NCI-H774 (cell line): ENCODE data around the gene PDE6A.
"Not testable (repeated sequence)": the region's sequence is repeated elsewhere in the genome, so short reads cannot be mapped to it uniquely, and the experiment has no call there.

ENCODE experiments used
- DNase-seq: peaks from one replicate; lab custom pipeline; 2025; lab: John Stamatoyannopoulos, UW

PDE6A gene

GRCh38 chr5:149860801-149861322 is 83.7 kb downstream of the PDE6A start:
- DNase-seq = no peak

- DNase-seq = no peak
Measured at GRCh38 chr5:149859746-149860145, 84.8 kb downstream of the PDE6A start.

- not testable (repeated sequence) for DNase-seq
Measured at GRCh38 chr5:149858481-149858880, 86.1 kb downstream of the PDE6A start.

DNA sequence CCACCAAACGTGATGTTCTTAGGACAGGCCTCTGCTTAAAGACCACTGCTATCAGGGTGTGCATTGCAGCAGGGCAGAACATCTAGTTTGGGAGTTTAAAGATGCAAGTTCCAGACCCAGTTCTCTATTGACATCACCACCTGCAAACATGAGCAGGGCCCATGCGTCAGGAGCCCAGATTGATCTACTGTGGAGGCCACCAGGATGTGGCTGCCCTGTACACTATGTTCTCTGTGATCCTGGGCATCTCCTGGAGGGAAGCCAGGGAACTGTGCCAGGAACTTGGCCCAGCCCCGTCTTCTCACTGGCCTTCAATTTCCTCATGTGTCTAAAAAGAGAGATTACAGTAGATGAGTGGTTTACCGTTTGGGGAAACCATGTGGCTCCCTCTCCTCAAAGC is 87.1 kb downstream of the PDE6A start:
- DNase-seq = peak; percentile 23

- no peak for DNase-seq
Measured at GRCh38 chr5:149855366-149855765, 89.2 kb downstream of the PDE6A start.

DNA sequence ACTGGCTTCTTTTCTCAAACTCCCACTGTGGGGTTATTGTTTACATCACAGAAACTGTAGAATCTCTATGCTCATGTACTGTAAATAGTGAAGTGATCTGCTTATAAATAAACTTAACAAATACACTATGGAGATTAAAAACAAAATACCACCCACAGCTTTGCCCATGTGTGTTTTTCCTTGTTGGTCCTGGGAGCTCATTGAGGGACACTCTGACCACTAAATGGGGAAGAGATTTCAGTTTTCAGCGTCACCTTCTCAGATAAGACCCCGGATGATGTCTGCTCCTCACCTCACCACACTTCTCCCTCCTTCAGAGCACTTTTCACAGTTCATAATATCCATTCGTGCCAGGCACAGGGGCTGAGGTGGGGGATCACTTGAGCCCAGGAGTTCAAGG is 89.7 kb downstream of the PDE6A start:
- DNase-seq = no peak

DNA sequence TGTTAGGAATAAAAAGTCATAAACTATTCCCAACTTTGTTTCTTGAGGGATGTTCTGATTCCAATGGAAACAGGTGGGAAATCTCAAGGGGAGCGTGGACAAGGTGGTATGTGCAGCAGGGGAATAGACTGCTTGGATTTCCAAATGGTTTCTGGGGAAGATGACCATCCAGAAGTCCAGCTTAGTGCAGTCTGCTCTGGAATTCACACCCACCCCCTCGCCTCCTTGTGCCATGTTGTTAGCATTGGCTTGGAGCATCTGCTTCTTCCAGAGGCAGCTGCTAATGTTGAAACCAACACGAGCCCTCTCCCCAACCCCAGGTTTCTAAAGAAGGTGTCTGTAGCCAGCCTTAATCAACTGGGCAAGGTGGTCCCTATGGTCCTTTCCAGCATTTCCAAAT is 90.9 kb downstream of the PDE6A start:
- DNase-seq = no peak

- no peak for DNase-seq
Measured at GRCh38 chr5:149853331-149853648, 91.3 kb downstream of the PDE6A start.

DNA sequence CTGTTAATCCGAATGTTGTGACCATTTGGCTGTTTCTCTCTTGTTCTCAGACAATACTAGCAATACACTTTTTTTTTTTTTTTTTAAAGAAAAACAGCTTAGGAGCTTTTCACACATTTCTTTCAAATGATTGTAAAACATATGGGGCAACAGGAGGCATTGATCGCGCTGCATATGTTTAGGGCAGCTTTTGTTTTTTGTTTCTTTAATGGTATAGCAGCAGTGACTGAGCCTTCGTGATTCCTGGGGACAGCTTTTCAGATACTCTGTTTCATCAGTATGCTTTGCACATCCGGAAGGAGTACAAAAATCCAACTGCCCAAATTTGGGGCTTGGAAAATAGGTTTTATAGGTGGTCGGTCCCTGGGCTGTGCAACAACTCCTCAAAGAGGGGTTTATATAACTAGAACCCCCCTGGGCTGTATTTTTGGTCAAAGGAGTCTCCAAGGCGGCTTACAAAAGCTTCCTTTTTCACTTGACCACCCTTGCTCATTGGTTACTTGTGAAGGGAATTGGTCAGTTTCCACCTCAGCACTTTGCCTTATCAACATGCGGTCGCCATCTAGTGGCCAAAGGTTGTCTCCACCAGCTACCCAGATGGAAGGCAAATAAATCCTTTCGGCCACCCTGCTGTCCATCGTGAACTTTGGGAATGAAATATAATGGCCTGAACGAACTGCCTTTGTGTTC is 91.8 kb downstream of the PDE6A start:
- peak; percentile 31 for DNase-seq

- no peak for DNase-seq
Measured at GRCh38 chr5:149851211-149851610, 93.4 kb downstream of the PDE6A start.

DNA sequence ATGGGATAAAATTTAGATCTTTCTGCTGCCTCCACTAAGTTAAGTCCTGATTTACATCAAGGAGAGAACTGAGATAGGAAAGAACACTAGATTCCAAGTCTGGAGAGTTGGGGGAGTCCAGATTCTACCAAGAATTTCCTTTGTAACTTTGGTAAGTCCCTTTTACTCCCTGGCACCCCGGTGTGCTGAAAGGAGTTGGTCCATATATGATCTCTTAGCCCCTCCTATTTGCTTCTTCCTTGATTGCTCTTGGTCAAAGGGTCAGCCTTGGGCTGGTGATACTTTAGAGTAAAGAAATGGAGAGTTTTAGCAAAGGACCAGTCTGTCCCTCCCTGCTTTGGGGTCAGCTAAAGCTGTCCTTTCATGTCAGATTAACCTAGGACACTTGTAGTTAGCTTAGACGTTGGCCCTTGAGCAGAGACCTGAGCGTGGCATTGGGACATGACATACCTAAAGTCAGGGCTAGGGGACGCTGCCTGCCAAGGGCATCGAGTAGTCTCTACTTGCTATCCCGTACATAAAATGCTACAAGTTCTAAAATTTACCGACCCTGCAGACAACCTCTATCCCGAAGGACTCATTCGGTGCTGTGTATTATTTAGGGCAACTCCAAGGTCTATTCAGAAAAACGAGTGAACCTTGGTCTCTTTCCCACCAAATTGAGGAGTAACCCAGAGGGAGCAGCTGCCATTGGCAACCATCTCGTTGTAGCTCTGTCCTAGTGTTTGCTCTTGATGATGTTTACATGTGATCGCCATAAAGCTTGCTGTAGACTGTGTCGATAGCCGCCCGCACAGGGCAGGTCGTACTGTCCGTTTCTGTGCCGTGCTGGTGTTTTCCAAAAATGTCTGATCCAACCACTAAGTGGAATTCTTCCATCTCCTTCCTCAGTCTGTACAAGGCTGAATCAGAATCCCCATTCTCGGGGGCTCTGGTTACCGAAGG is 94.4 kb downstream of the PDE6A start:
- DNase-seq = no peak

- no peak for DNase-seq
Measured at GRCh38 chr5:149849280-149849965, 95.2 kb downstream of the PDE6A start.

DNA sequence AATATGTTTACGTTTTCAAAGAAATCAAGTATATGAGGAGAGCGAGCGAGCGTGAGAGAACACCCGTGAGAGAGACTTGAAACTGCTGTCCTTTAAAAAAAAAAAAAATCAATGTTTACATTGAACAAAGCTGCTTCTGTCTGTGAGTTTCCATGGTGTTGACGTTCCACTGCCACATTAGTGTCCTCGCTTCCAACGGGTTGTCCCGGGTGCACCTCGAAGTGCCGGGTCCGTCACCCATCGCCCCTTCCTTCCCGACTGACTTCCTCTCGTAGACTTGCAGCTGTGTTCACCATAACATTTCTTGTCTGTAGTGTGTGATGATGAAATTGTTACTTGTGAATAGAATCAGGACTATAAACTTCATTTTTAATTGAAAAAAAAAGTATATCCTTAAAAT is 97.0 kb downstream of the PDE6A start:
- no peak for DNase-seq

GRCh38 chr5:149846021-149846420 is 98.6 kb downstream of the PDE6A start:
- DNase-seq = no peak

- no peak for DNase-seq
Measured at GRCh38 chr5:149845601-149846000, 99.0 kb downstream of the PDE6A start.

GRCh38 chr5:149841851-149842793 is 102.5 kb downstream of the PDE6A start:
- DNase-seq = no peak

- no peak for DNase-seq
Measured at GRCh38 chr5:149840226-149840825, 104.3 kb downstream of the PDE6A start.

DNA sequence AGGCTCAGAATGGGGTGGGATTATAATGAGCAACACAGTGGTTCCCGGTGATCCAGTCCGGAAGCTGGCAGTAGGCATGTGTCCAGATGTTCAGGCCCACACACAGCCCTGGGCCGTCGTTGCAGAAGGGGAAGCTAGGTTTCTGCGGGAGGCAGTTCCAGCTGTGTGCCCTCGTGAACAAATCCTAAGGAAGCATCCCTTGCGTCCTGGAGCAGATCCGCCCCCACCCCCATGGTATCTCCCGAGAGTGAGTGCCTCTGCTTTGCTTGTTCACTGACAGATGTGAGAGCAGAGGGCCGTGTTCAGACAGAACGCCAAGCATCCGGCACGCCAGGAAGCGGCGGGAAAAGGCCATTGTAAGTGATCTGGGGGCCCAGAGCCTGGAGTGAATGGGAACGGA is 104.8 kb downstream of the PDE6A start:
- DNase-seq = no peak

- no peak for DNase-seq
Measured at GRCh38 chr5:149838881-149839739, 105.5 kb downstream of the PDE6A start.

DNA sequence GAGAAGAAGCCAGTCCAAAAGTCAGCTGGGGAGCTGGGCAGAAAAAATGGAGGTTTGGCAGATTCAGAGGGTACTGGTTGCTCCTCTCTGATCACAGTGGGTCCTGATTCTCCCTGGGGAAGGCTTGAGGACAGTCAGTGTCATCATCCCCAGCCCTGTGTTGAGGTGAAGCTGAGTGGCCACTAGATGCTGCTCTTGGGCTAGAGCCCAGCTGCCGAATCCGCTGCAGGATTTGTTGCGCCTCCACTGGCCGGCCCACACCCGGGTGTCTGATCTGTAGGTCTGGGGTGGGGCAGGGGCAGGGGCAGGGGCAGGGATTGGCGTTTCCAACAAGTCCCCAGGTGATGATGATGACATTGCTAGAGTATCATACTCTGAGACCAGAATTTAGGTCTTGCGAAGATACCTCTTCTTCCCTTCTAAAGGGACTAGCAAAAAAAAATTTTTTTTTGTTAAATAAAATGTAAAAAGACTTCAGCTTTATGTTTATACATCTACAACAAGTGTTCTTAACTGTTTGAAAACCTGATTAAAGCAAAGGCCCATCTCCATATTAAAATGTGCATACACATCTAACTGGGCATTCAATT is 106.8 kb downstream of the PDE6A start:
- DNase-seq = peak; percentile 8
